Liver (tissue), 3 donors: ENCODE data around the gene ATP10A.

Source experiments
- CTCF ChIP-seq: fragments of 150-350 bp; IDR thresholded peaks from 2 replicates; pipeline ENCODE4 v1.5.1; 2017; ENCODE audit warnings: improper control_type of control experiment, low read depth, low read length; ENCODE audit not compliant: missing input control
- FOXA1 ChIP-seq: IDR thresholded peaks from 2 replicates; pipeline ENCODE4 v1.6.1; 2016; ENCODE audit warnings: antibody characterized with exemption
- GABPA ChIP-seq, 2 donors: IDR thresholded peaks in 1 of 2; conservative IDR thresholded peaks in 1 of 2; 2 replicates each; pipeline ENCODE4 v1.6.1; 2016; ENCODE audit warnings: antibody characterized with exemption in 2 of 2, mild to moderate bottlenecking in 1 of 2, moderate library complexity in 1 of 2
- HNF4A ChIP-seq, 2 donors: conservative IDR thresholded peaks; 2 replicates each; pipeline ENCODE4 v1.6.1; 2016; ENCODE audit warnings: antibody characterized with exemption in 2 of 2, mild to moderate bottlenecking in 2 of 2
- HNF4G ChIP-seq: IDR thresholded peaks from 2 replicates; pipeline ENCODE4 v1.6.1; 2016; ENCODE audit warnings: antibody characterized with exemption
- MAX ChIP-seq: IDR thresholded peaks from 2 replicates; pipeline ENCODE4 v1.6.1; 2016; ENCODE audit warnings: antibody characterized with exemption
- RAD21 ChIP-seq, 2 donors: IDR thresholded peaks; 2 replicates each; pipeline ENCODE4 v1.6.1; 2016; ENCODE audit warnings: antibody characterized with exemption in 2 of 2, mild to moderate bottlenecking in 2 of 2
- REST ChIP-seq: IDR thresholded peaks from 2 replicates; pipeline ENCODE4 v1.6.1; 2016; ENCODE audit warnings: antibody characterized with exemption, mild to moderate bottlenecking
- SP1 ChIP-seq: IDR thresholded peaks from 2 replicates; pipeline ENCODE4 v1.6.1; 2018; ENCODE audit warnings: antibody characterized with exemption, mild to moderate bottlenecking
- YY1 ChIP-seq: IDR thresholded peaks from 2 replicates; pipeline ENCODE4 v1.6.1; 2016; ENCODE audit warnings: antibody characterized with exemption, mild to moderate bottlenecking
- ZBTB33 ChIP-seq: IDR thresholded peaks from 2 replicates; pipeline ENCODE4 v1.6.1; 2016; ENCODE audit warnings: antibody characterized with exemption
- donor health status: healthy.
- donor health status: healthy.

DNA sequence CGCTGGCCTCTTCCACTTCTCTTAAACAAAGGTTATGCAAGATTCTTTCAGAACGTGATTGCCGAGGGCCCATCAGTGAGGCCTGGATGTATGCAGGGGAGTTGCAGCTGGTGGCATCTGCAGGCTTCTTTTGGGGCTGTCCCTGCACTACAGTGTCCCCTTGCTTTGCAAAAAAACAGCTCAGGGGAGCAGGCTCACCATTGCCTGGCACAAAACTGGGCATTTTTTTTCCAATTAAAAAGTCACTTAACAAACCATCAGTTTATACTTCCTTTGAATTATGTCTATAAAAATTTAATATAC, 148.6 kb downstream of the ATP10A start:
- TF ChIP-seq CTCF (no peak), MAX (no peak), FOXA1 (no peak), REST (no peak), RAD21 (IDR thresholded peaks at IDR 0.05) (no peak), GABPA (IDR thresholded peaks at IDR 0.05 in 1 of 2, conservative IDR thresholded peaks at IDR 0.05 in 1 of 2) (no peak), ZBTB33 (no peak), HNF4G (no peak), YY1 (no peak), SP1 (no peak), HNF4A (conservative IDR thresholded peaks at IDR 0.05) (no peak)
